Skeletal muscle satellite cell (primary cell): ENCODE results near the gene CAPZA1.

Experiments
- H3K27me3 ChIP-seq: 2 replicates; pipeline ENCODE4 v1.7.0; 2013; ENCODE audit warnings: low read length; ENCODE audit not compliant: control insufficient read depth, insufficient read depth
- H3K36me3 ChIP-seq: 2 replicates; pipeline ENCODE4 v1.7.0; 2013; ENCODE audit warnings: mild to moderate bottlenecking, control low read depth, low read length; ENCODE audit not compliant: insufficient read depth
- H3K4me1 ChIP-seq: 2 replicates; pipeline ENCODE4 v1.7.0; 2013; ENCODE audit warnings: low read length; ENCODE audit not compliant: control insufficient read depth, insufficient read depth
- H3K4me2 ChIP-seq: 2 replicates; pipeline ENCODE4 v1.7.0; 2013; ENCODE audit warnings: mild to moderate bottlenecking, low read length
- H3K4me3 ChIP-seq: 2 replicates; pipeline ENCODE4 v1.7.0; 2013; ENCODE audit warnings: low read length
- H3K9ac ChIP-seq: 2 replicates; pipeline ENCODE4 v1.7.0; 2013; ENCODE audit warnings: mild to moderate bottlenecking, low read depth, low read length, moderate library complexity
- H3K9me3 ChIP-seq: replicated peaks from 2 replicates; pipeline ENCODE4 v1.7.0; 2013; ENCODE audit warnings: mild to moderate bottlenecking, control low read depth, low read length

The CAPZA1 gene

GRCh38 chr1:112672009-112672408 is 52.4 kb downstream of the CAPZA1 start:
- no peaks in the 10 kb centered on the region for H3K9me3 ChIP-seq
- H3K4me1 ChIP-seq, result peaks cover 22% of the 10 kb centered on the region
- H3K4me3 ChIP-seq, result no peak overlapping the region
- H3K27me3 ChIP-seq, result no peaks in the 10 kb centered on the region
- no peak overlapping the region for H3K9ac ChIP-seq
- H3K4me2 ChIP-seq, result no peak overlapping the region
- H3K36me3 ChIP-seq, result peaks cover 45% of the 10 kb centered on the region

GRCh38 chr1:112672842-112673241 is 53.2 kb downstream of the CAPZA1 start:
- Histone ChIP-seq H3K9ac (no peak overlapping the region), H3K36me3 (peaks cover 37% of the 10 kb centered on the region), H3K4me3 (no peak overlapping the region), H3K4me2 (no peak overlapping the region), H3K27me3 (no peaks in the 10 kb centered on the region), H3K9me3 (no peaks in the 10 kb centered on the region), H3K4me1 (peaks cover 22% of the 10 kb centered on the region)

GRCh38 chr1:112673592-112674439 is 54.2 kb downstream of the CAPZA1 start:
- Histone ChIP-seq H3K36me3 (peaks cover 35% of the 10 kb centered on the region), H3K4me1 (peaks cover 22% of the 10 kb centered on the region), H3K27me3 (no peaks in the 10 kb centered on the region), H3K4me3 (peak overlapping the region; percentile 80), H3K4me2 (peak overlapping the region; percentile 93), H3K9me3 (no peaks in the 10 kb centered on the region), H3K9ac (peak overlapping the region; percentile 86)

- peaks cover 28% of the 10 kb centered on the region for H3K36me3 ChIP-seq
- H3K4me3 ChIP-seq, result peak within 1 kb of the TSS; percentile 80
- peak within 1 kb of the TSS; percentile 93 for H3K4me2 ChIP-seq
- H3K9me3 ChIP-seq, result no peaks in the 10 kb centered on the region
- peak within 1 kb of the TSS; percentile 86 for H3K9ac ChIP-seq
- H3K27me3 ChIP-seq, result no peaks in the 10 kb centered on the region
- H3K4me1 ChIP-seq, result peaks cover 22% of the 10 kb centered on the region
These were observed 54.9 kb downstream of the CAPZA1 start, which contains the start of gene MOV10 for GRCh38 chr1:112674440-112674985. TSS of gene MOV10 (plus strand) at chr1:112674659. CDS start at chr1:112674913, 254 bp downstream.

GRCh38 chr1:112674986-112675727 is 55.5 kb downstream of the CAPZA1 start:
- Histone ChIP-seq H3K4me2 (peak overlapping the region; percentile 93), H3K9me3 (no peaks in the 10 kb centered on the region), H3K27me3 (no peaks in the 10 kb centered on the region), H3K9ac (peak overlapping the region; percentile 86), H3K36me3 (peaks cover 21% of the 10 kb centered on the region), H3K4me3 (peak overlapping the region; percentile 80), H3K4me1 (peaks cover 22% of the 10 kb centered on the region)

GRCh38 chr1:112675728-112676381 is 56.2 kb downstream of the CAPZA1 start:
- Histone ChIP-seq H3K4me1 (peaks cover 22% of the 10 kb centered on the region), H3K9me3 (no peaks in the 10 kb centered on the region), H3K4me3 (peak overlapping the region; percentile 80), H3K27me3 (no peaks in the 10 kb centered on the region), H3K36me3 (peaks cover 14% of the 10 kb centered on the region), H3K9ac (peak overlapping the region; percentile 86), H3K4me2 (peak overlapping the region; percentile 93)

GRCh38 chr1:112676543-112676942 is 56.9 kb downstream of the CAPZA1 start:
- Histone ChIP-seq H3K4me3 (no peak overlapping the region), H3K4me1 (peaks cover 22% of the 10 kb centered on the region), H3K9me3 (no peaks in the 10 kb centered on the region), H3K27me3 (no peaks in the 10 kb centered on the region), H3K36me3 (peaks cover 8% of the 10 kb centered on the region), H3K9ac (no peak overlapping the region), H3K4me2 (no peak overlapping the region)

GRCh38 chr1:112677501-112677900 is 57.9 kb downstream of the CAPZA1 start:
- Histone ChIP-seq H3K9me3 (no peaks in the 10 kb centered on the region), H3K9ac (no peak overlapping the region), H3K4me3 (no peak overlapping the region), H3K4me2 (no peak overlapping the region), H3K27me3 (no peaks in the 10 kb centered on the region), H3K36me3 (no peaks in the 10 kb centered on the region), H3K4me1 (peaks cover 22% of the 10 kb centered on the region)

- Histone ChIP-seq H3K9ac (no peak overlapping the region), H3K4me3 (no peak overlapping the region), H3K4me2 (no peak overlapping the region), H3K36me3 (no peaks in the 10 kb centered on the region), H3K4me1 (peaks cover 14% of the 10 kb centered on the region), H3K27me3 (no peaks in the 10 kb centered on the region), H3K9me3 (no peaks in the 10 kb centered on the region)
These were observed 59.0 kb downstream of the CAPZA1 start for GRCh38 chr1:112678605-112679004.

GRCh38 chr1:112685913-112686312 is 66.3 kb downstream of the CAPZA1 start:
- no peaks in the 10 kb centered on the region for H3K27me3 ChIP-seq
- no peaks in the 10 kb centered on the region for H3K9me3 ChIP-seq
- peaks cover 9% of the 10 kb centered on the region for H3K36me3 ChIP-seq
- no peak overlapping the region for H3K4me2 ChIP-seq
- H3K4me1 ChIP-seq, result no peaks in the 10 kb centered on the region
- H3K4me3 ChIP-seq, result no peak overlapping the region
- H3K9ac ChIP-seq, result no peak overlapping the region

- Histone ChIP-seq H3K4me1 (no peaks in the 10 kb centered on the region), H3K36me3 (peaks cover 9% of the 10 kb centered on the region), H3K9ac (no peak overlapping the region), H3K4me3 (no peak overlapping the region), H3K27me3 (no peaks in the 10 kb centered on the region), H3K4me2 (no peak overlapping the region), H3K9me3 (no peaks in the 10 kb centered on the region)
These were observed 66.8 kb downstream of the CAPZA1 start for GRCh38 chr1:112686417-112686816.
